ENCODE measurements around the gene GRIN2C.

GRIN2C gene

GRCh38 chr17:74818291-74818938 is 41.3 kb downstream of the GRIN2C start:
- DNase-seq, result no peak

- DNase-seq, result no peak
These were observed 42.6 kb downstream of the GRIN2C start for GRCh38 chr17:74816905-74817620.

- no peak for DNase-seq
These were observed 43.9 kb downstream of the GRIN2C start for GRCh38 chr17:74815550-74816370.

GRCh38 chr17:74815067-74815466 is 44.6 kb downstream of the GRIN2C start:
- DNase-seq, result no peak

- no peak for DNase-seq
These were observed 45.2 kb downstream of the GRIN2C start for GRCh38 chr17:74814453-74814852.

DNA sequence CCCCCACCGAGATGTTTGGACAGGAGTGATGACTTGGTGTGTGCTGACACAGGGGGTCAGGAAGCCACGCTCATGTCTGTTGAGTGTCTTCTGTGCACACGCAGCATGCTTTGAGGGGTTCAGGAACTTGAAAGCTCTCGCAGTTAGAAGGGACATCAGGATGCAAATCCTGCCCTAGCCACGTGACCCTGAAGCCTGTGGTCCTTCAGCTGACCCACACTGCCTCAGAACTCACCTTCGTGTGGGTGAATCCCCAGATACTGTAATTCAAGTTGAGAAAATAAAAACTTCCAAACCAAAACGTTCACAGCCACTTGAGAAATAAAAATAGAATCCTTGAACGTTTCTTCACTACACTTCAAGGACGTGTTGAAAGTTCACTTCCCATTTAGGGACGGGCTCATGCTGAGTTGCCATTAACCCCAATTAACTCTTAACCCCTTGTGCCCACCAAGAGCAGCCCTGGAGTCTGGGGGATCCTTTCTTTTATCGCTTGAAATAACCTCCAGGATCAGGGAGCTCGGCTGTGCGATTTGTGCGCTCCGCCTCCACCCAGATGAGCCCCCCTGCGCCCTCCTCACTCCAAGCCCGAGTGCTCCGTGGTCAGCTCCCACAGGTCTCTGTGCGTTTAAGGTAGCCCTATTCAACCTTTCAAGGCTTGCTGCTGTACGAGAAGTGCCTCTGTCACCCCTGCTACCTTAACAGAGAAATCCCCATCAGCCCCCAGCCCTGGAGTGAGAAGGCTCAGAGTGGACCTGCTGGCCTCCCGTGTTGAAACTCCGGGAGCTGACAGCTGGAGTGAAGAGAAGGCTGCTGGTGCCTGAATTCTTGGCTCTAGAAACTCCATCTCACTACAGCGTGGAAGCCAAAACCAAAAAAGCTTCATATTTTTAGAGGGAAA is 47.3 kb downstream of the GRIN2C start:
- no peak for DNase-seq

DNA sequence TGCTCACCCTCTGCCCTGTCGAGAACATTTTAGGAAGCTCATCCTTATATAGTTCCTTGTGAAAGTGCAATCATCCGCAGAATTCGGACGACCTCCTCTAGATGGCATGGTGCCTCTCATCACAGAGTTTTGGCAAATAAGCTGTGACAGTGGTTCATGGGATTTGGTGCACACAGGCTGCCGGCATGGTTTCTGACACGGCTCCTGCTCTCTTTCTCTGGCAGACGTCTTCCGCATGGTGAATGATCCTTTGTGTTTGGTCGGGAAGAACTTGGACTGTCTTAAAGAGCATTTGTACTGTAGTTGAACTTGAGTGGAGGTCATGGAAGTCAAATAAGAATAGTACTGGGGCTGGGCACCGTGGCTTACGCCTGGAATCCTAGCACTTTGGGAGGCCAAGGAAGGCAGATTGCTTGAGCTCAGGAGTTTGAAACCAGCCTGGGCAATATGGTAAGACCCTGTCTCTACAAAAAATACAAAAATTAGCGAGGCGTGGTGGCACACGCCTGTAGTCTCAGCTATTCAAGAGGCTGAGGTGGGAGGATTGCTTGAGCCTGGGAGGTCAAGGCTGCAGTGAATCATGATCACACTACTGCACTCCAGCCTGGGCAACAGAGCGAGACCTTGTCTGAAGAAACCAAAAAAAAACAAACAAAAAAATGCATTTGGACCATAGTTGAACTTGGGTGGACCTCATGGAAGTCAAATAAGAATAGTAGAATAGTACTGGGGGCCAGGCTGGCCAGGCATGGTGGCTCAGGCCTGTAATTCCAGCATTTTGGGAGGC is 48.8 kb downstream of the GRIN2C start:
- no peak for DNase-seq

DNA sequence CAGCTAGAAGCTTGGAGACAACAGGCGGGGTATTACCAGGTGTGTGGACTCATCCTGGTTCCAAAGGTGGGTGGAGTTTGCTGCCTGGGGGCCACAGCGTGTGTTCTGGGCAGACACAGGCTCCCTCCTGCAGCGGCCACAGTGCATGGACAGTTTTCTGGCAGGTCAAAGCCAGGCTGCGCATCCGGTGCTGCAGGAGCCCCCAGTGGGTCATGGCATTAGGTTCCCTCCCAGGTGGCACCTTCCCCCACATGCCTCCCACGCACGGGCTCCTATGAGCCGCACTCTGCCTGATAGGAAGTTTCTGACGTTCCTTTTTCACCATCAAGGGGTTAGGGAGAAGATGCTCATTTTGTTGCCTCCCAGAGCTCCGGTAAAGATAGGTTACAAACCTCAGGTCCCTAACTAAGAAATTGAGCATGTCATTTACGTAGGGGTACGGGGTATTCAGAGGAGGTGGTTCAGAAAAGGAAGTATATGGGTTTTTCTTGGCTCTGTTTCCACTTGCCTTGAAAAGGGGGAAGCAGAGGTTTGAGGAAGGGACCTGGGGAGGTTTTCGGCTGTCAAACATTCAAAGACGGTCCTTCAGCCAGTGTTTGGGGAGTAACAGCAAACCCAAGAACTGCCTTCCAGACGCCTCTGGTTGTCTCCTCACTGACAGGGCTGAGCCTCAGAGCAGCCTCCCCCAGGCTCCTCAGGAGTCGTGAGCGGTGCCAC is 50.8 kb downstream of the GRIN2C start:
- no peak for DNase-seq

DNA sequence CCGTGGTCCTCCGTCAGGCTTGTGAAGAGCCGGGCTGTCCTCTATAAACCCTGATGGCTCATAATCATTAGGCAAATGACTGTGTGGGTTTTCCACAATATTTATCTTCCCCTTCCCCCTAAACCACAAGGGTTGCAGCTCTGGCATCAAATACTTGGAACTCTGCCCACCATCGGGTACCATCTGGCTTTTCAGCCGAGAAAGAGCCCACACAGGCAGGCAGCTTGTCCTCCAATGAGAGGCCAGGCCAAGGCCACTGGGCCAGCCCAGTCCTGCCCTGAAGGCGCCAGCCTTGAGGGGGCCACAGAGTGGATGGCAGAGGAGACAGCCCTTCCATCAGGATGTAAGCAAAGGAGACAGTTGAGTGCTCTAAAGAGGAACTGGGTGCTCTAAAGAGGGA is 51.8 kb downstream of the GRIN2C start:
- DNase-seq, result no peak

DNA sequence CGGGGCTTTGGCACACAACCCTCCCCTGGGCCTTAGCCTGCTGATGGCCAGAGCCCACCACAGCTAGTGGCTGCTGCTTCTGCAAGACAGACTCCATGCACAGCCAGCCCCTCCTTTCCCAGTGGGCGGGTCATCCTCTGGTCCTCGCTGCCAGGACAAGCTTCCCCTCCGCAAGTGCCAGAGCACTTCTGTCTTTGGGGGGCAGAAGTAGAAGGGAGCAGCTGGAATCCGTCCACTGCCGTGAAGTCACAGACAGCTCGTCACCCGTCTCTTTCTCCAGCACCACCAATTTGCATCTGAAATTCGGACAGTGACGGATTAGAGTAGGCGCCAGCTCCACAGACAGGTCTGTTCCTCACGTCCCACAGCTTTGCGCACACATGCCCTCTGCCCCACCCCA is 52.2 kb downstream of the GRIN2C start:
- DNase-seq, result no peak

- no peak for DNase-seq
These were observed 53.4 kb downstream of the GRIN2C start for GRCh38 chr17:74806334-74806733.

- DNase-seq, result no peak
These were observed 54.1 kb downstream of the GRIN2C start for GRCh38 chr17:74805591-74805991.

DNA sequence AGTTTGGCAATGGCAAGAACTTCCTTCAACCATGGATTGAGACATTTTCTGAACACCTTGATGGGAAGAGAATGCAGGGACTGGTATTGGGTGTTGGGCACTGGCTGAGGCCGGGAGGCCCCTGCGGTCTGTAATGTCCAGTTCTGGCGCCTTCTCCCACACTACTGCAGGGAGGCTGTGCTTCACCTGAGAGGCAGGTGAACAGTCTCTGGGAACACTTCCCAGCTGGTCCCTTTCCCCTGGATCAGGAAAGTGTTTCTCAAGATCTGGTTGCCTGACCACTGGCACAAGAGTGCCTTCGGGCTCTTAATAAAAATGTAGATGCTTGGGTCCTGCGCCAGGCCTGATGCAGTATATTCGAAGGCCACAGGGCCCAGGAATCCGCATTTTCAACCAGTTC is 55.0 kb downstream of the GRIN2C start:
- DNase-seq, result no peak

DNA sequence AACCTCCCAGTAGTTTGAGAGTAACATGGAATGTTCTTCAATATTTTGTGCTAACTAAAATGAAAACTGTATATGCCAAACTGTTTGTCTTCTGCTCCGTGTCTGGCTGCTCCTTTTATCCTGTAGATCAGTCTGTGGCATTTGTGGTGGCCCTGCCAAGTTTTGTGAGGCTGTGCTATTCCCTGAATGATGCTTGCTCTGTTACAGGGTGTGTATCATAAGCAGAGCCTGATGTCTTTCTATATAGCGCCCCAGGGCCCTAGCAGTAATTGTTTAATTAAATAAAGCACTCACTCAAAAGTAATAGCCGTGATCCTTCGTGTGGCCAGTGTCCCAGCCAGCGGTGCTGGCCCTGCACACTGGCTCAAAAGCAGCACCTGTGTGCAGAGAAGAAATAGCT is 55.7 kb downstream of the GRIN2C start:
- no peak for DNase-seq

- no peak for DNase-seq
These were observed 56.2 kb downstream of the GRIN2C start for GRCh38 chr17:74803388-74803930.

- DNase-seq, result no peak
These were observed 57.8 kb downstream of the GRIN2C start for GRCh38 chr17:74801896-74802295.

DNA sequence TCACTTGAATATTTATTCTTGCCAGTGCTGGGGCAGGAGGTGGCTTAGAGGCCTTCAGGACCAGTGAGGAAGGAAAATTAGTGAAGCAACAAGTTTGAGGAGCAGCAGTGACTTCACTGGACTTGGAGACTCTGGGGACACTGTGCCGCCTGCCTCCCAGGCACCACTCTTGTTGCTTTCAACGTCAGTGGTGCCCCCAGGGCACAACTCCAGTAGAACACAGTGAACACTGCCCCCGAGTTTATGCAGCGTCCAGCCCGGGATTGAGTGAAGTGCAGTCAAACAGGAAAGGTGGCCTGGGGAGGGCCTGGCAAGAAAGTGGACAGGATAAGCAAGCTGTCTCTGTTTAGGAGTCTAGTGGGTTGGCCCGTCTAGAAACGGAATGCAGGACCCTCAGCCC is 59.2 kb downstream of the GRIN2C start:
- DNase-seq, result no peak

- DNase-seq, result no peak
These were observed 60.6 kb downstream of the GRIN2C start for GRCh38 chr17:74799097-74799496.

- no peak for DNase-seq
These were observed 61.4 kb downstream of the GRIN2C start for GRCh38 chr17:74798239-74798707.

- no peak for DNase-seq
These were observed 61.9 kb downstream of the GRIN2C start for GRCh38 chr17:74797824-74798223.

GRCh38 chr17:74796866-74797265 is 62.8 kb downstream of the GRIN2C start:
- no peak for DNase-seq
